NB4 (cell line): ENCODE measurements around the gene TTBK2.

ENCODE experiments used
- CTCF ChIP-seq: IDR thresholded peaks from one replicate; pipeline ENCODE4 v1.5.1; 2012; ENCODE audit warnings: low read depth, low read length
- POLR2A ChIP-seq: IDR thresholded peaks from 2 replicates; pipeline ENCODE4 v1.6.1; 2011; ENCODE audit warnings: mild to moderate bottlenecking; ENCODE audit not compliant: insufficient read length; ENCODE audit errors: extremely low read depth

DNA sequence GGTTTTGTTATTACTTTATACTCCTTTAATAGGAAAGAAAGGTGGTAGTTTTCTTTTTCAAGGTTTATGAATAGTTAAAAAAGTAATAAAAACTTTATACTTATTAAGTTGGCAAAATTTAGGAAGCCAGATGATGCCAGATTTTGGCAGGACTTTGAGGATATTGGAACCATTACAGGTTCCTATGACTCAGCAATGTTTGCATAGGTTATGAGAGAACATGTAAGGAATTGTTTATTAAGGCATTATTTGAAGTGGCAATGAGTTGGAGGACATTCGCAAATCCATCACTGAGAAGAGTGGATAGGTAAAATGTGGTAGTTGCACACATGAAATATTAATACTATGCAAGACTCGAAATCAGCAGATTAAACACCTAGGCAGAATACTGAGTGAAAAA, 213.5 kb downstream of the TTBK2 start:
- no peak for TF ChIP-seq CTCF
- no peak for TF ChIP-seq POLR2A
